Heart left ventricle (tissue), 13 donors: ENCODE data around the gene DDRGK1.

ENCODE experiments used
- CTCF ChIP-seq, 12 donors: fragments of 200-600 bp; sonication (generic) in 4 of 12; IDR thresholded peaks; one replicate each; pipeline versions ENCODE4 v1.5.0 to v1.8.0; 2018 to 2022; ENCODE audit warnings: antibody characterized with exemption in 12 of 12, mild to moderate bottlenecking in 5 of 12
- POLR2A ChIP-seq, 2 donors: fragments of 450-650 bp; IDR thresholded peaks; one replicate each; pipeline ENCODE4 v1.6.1; 2017; ENCODE audit warnings: antibody characterized with exemption in 2 of 2, mild to moderate bottlenecking in 2 of 2, moderate library complexity in 2 of 2
- donor health status: ischemic (EF 13 %, LVEDD 7.1; RV severe dilation, severe dysfunction).
- donor health status: DM: no; HTN: yes; CAD: no.
- donor health status: DM: no; HTN: no; CAD: no.
- donor health status: ischemic (EF 25% LVEDD 6.9; RV normal size, moderate dysfunction).
- donor health status: ischemic (EF 25% LVEDD 5.7; RV mildly dilated, moderate dysfunction).
- donor health status: ischemic (EF 35%, LVEDD 5.7; RV mildly dilated, moderate dysfunction).
- donor health status: nonischemic (EF 11% LVEDD 7.7; RV severe dilation, severe dysfunction).
- donor health status: DM: yes; HTN: yes; CAD: no.
- donor health status: PGD.
- donor health status: ischemic (EF 29% LVEDD 5.4; RV normal size, mild dysfunction).
- donor health status: nonischemic (EF 23%, LVEDD 6.1; RV moderate dilation, normal function).

DNA sequence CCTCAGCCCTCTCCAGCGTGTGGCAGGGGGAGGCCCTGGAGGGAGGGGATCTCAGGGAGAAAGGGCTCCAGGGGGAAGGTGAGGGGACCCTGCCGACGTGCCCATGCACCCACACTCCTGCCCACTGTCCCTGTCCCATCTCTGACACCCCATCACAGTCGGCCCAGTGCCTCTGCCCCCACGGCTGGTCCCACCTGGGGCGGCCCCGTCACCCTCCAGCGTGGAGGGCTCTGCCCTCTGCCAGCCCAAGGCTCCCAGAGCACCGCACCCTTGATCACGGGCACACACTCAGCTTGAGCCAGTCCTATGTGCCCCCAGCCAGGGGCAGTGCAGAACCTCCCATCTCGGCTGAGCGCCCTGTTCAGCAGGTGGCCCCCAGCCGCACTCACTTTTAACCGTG is 25.3 kb upstream of the DDRGK1 start:
- TF ChIP-seq CTCF (IDR thresholded peaks at IDR 0.05) (no peak), POLR2A (IDR thresholded peaks at IDR 0.05) (no peak)
